Hematopoietic multipotent progenitor cell treated with erythropoietin and hydrocortisone succinate and interleukin-3 and kit ligand, for 17 days (in vitro differentiated cells): ENCODE data around the gene WDFY3.
"Not testable (repeated sequence)": the region's sequence is repeated elsewhere in the genome, so short reads cannot be mapped to it uniquely, and the experiment has no call there.

Experiments
- DNase-seq: peaks from one replicate; pipeline ENCODE4 v3.0.0-alpha.2; 2015; ENCODE audit warnings: low spot score

Gene WDFY3

GRCh38 chr4:84672177-84672576 is 294.3 kb downstream of the WDFY3 start:
- DNase-seq: no peak

- no peak for DNase-seq
Measured at GRCh38 chr4:84669201-84669600, 297.3 kb downstream of the WDFY3 start.

- no peak for DNase-seq
Measured at GRCh38 chr4:84666439-84666838, 300.1 kb downstream of the WDFY3 start.

GRCh38 chr4:84664767-84665166 is 301.7 kb downstream of the WDFY3 start:
- DNase-seq: not testable (repeated sequence)

GRCh38 chr4:84661191-84661939 is 305.1 kb downstream of the WDFY3 start:
- DNase-seq: no peak

GRCh38 chr4:84660606-84661005 is 305.9 kb downstream of the WDFY3 start:
- DNase-seq: no peak

- DNase-seq: no peak
Measured at GRCh38 chr4:84652478-84652877, 314.0 kb downstream of the WDFY3 start.

- no peak for DNase-seq
Measured at GRCh38 chr4:84651499-84651898, 315.0 kb downstream of the WDFY3 start.

GRCh38 chr4:84648863-84649647 is 317.4 kb downstream of the WDFY3 start:
- no peak for DNase-seq

GRCh38 chr4:84648178-84648577 is 318.3 kb downstream of the WDFY3 start:
- no peak for DNase-seq

- no peak for DNase-seq
Measured at GRCh38 chr4:84647312-84647884, 319.1 kb downstream of the WDFY3 start.

GRCh38 chr4:84644087-84644486 is 322.4 kb downstream of the WDFY3 start:
- no peak for DNase-seq

- no peak for DNase-seq
Measured at GRCh38 chr4:84639145-84639544, 327.3 kb downstream of the WDFY3 start.

- DNase-seq: no peak
Measured at GRCh38 chr4:84638092-84638491, 328.4 kb downstream of the WDFY3 start.

- no peak for DNase-seq
Measured at GRCh38 chr4:84634961-84635360, 331.5 kb downstream of the WDFY3 start.

GRCh38 chr4:84632092-84632491 is 334.4 kb downstream of the WDFY3 start:
- no peak for DNase-seq

- no peak for DNase-seq
Measured at GRCh38 chr4:84631573-84631972, 334.9 kb downstream of the WDFY3 start.

GRCh38 chr4:84626673-84627072 is 339.8 kb downstream of the WDFY3 start:
- DNase-seq: no peak

- DNase-seq: no peak
Measured at GRCh38 chr4:84623661-84624060, 342.8 kb downstream of the WDFY3 start.

GRCh38 chr4:84622959-84623358 is 343.5 kb downstream of the WDFY3 start:
- DNase-seq: no peak
